ENCODE data around the gene DSC2.
"Not testable (repeated sequence)": the region's sequence is repeated elsewhere in the genome, so short reads cannot be mapped to it uniquely, and the experiment has no call there.

Gene DSC2

DNA sequence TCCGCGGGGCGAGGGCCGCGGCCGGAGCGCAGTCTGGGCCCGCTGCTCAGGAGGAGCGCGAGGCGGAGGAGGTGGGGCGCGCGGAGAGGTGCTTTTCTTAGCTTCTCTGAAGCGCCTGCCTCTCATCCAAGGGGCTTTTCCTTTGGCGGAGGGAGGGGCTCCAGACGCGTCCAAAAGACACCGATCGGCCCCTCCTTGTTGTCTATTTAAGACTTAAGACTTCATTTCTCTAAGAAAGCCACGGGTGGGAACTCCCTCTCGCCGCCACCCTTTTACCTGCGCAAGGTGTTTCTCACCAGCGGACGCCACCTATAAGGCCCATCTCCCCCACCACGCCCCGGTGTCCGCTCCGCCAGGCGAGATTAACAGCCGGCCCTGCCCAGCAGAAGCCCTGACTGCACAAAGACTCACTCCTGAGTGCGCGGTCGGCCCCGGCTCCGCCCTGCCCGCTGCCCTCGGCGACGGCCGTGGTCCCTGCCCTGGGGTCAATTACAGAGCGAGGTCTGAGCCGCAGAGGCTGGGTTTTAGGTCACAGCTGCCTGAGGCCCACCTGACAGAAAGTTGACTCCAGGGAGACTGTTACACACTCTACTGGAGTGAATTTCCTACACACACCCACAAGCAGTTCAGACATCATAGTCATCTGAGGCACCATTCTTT lies at the start of gene DSC2:
Gene DSC2 (minus strand): TSS at position 397 of the 660 bp plus-strand sequence. CDS start 450 bp downstream, outside the sequence.
- no peak for DNase-seq (ENCODE audit: low spot score)

DNA sequence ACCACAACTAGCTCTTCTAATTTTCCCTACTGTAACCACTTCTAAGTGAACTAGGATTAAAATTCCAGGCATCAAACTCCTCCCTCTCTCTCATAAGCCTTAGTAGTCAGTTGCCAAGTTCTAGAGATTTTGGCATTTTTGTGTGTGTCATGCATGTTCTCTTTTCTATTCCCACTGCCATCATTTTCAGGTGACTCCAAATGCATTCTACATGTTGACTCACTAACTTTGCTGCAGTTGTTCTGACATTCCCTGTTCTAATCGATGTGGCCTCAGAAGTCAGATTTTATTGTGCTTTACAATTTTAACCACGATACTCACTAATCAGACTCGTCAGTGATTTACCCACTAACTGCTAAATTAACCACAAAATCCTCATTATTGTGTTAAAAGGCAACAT lies 47.1 kb upstream of the DSC2 start:
- no peak for DNase-seq (ENCODE audit: low spot score)

DNA sequence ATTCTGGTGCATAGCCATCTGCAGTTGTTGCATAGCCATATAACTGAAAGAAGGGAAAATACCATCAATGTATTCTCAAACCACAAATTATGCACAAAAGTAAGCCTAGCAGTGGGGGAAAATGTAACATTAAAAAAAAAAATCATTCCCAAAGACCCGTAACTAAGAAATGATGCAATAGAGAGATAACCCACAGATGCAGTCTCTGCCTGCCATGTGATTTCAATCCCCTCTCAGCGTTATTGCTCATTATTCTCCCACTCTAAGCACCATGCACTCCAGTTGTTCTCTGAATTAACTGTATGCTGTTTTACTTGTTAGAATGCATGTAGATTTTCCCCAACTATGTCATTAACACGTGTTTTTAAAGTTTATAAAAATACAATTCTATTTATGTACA lies 46.4 kb upstream of the DSC2 start:
- no peak for DNase-seq (ENCODE audit: low spot score)

DNA sequence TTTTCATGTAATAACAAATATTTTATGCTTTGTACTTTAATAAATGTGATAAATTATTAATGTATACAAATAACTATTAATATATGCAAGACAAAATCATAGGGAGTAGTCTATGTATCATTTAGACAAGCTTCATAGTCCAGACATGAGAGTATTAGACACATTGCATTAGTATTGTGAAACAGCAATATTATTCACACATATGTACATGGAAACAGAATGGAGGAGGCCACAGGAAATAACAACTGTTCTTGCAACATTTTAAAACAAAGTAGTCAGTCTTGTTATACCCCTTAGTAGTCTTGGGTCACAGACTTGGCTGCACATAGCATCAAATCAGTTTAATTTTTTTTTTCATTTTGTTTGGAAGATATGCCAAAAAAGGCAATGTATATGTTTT lies 44.6 kb upstream of the DSC2 start:
- no peak for DNase-seq (ENCODE audit: low spot score)

DNA sequence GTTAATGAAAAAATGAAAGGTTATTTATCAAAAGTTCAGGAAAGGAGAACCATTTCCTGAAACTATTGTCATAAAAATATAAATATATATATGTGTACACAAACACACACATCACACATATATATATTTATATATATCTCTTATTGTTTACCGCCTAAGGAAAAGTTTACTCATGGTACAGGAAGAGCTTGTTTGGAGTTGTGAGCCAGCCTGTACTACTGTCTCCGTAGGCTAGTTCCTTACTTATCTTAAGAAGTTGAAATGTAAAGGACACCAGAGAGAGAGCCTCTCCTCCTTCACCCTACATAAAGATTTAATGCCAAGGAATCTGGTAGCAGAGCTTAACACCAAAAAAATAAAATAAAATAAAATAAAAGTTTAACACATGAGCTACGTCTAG lies 40.8 kb upstream of the DSC2 start:
- no peak for DNase-seq (ENCODE audit: low spot score)

DNA sequence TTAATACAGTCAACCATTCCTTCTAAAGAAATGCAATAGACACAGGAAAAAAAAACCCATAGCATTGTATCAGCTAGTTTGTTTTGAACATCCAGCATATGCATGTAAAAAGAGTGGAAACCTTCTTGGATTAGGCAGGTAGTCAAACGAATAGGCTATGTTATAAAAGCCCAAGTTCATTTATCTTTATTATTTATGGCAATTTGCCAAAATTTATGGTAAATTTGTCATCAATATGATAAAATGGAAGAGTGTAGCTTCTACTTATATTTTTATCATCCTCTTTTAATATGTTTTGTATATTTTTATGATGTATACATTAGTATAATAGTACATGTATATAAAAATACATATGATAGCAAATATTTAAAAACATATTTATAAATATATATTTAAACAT lies 36.5 kb upstream of the DSC2 start:
- no peak for DNase-seq (ENCODE audit: low spot score)

DNA sequence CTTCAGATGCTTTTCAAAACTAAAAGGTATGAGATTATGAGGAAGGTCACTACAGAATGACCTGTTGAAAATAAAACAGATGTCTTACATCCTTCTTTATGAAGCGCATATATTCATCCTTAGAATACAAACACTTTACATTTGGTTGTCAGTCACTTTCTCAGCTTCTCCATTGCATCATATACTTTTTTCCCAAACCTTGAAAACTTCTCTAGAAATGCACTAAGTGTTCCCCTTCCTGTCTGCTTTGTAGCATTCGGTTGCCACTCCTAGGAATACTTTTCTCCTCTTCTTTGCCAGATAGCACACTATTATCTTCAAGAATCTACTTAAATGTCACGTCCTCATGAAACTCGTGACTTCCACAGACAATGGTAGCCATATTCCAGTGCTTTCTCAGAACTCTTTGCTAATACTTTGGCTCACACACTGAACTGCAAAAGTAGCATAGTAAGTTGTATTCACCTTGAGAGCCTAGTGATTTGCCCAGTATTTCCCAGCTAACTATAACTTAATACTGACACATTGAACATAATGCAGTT lies 32.8 kb upstream of the DSC2 start:
- no peak for DNase-seq (ENCODE audit: low spot score)

DNA sequence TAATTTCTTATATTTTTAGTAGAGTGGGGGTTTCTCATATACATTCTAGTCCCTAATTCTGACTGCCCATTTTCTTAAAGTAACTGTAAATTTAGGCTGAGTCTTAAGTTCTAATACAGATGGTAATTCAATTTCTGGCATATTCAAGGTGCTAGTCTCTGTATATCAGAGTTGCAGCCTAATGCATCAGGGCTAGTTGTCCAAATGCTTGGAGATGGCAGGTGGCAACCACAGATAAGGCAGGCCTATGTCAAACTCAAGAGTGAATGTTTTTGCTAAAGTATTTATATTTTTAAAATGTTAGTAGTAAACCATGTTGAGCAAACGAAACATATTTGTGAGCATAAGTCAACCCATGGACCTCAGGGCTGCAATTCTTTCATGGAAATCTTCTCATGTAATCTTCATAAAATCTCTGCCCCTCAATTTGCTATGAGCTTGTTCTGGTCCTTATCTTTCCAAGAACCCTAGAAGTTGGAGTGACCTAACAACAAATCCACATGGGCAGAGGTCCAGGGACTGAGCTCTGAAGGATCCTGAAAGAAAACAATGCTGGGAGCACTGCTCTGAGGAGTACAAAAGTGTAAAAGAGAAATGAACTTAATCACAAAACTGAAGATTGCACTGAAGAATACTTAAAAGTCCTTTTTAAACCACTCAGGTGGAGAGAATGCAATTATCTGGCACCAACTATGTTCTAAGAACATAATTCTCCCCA lies 27.3 kb upstream of the DSC2 start:
- DNase-seq (ENCODE audit: low spot score): no peak

DNA sequence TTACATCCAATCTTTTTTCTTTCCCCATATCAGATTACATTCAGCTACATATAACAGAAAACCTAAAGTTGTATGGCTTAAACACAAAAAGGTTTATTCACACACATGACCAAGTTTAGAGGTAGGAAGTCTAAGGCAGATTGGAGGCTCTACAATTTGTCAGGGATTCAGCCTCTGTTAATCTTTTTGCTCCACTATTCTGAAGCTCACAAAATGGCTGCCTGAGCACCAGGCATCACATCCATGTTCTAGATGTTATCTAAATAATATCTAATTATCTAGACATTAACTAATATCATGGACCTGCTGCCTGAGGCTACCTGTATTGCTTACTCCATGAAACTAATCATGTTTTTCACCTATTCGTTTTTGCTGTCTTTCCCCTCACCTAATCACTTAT lies 23.7 kb upstream of the DSC2 start:
- DNase-seq (ENCODE audit: low spot score): no peak

DNA sequence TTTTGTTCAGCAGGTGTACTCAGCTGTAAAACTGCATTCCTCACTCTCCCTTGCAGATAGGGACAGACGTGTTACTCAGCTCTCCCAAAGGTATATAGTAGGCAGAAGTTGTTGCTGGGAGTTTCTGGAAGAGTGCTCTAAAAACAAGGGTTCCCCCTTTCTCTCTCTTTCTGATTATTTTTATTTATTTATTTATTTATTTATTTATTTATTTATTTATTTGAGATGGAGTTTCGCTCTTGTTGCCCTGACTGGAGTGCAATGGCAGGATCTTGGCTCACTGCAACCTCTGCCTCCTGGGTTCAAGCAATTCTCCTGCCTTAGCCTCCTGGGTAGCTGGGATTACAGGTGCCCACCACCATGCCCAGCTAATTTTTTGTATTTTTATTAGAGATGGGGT lies 20.9 kb upstream of the DSC2 start:
- not testable (repeated sequence) for DNase-seq (ENCODE audit: low spot score)

DNA sequence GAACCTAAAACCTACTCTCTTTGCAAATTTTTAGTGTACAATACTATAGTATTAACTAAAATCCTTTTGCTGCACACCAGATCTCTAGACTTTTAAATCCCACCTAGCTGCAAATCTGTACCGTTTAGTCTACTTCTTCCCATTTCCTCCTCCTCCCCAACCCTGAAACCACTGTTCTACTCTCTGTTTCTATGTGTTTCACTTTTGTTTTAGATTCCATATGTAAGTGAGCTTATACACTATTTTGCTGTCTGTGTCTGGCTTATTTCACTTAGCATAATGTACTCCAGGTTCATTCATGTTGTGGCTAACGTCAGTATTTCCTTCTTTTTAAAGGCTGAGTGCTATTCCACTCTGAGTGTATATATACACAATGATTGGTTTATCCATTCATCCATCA lies 18.4 kb upstream of the DSC2 start:
- no peak for DNase-seq (ENCODE audit: low spot score)

DNA sequence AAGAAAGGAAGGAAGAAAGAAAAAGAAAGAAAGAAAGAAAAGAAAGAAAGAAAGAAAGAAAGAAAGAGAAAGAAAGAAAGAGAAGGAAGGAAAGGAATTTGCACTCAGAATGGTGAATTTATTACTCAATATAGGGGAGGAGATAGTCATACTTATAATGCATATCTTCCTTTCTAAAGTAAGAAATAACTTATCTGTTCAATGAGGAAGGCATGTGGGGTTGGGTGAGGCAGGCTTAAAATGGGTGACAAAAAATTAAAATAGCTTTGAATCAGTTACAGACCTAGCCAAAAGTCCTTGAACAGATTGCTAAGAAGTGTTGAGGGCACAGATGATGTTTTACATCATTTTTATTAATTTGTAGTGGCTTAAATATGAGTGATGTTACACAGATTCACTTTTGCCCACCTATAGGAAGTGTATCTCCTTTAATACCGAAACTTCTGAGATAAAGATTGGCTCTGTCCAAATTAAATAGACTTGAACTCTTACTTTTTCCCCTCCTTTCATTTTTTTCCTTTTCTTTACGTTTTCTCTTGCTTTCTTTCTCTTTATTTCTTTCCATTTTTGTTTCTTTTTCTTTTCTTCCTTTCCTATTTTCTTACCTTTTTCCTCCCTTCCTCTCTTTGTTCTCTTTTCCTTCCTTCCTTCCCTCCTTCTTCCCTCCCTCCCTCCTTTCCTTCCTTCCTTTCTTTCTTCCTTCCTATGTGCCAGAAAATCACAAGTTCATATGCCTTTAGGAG lies 14.8 kb upstream of the DSC2 start:
- DNase-seq (ENCODE audit: low spot score): no peak

DNA sequence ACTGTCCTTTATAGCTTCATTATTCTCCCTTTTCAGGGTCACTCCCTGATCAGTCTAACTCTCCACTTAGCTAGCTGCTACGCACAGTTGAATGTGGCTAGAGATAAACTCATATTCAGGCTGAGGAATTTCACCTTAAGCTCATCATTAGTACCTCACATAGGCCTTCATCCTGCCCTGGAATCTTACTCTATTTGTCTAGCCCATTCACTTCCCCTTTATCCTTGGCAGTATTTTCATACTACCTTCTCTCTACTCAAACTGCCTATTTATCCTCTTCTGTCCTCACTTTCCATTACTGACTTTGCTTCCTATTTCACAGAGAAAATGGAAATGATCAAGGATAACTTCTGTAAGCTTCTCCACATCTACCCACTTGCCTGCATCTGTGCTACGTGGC lies 10.6 kb upstream of the DSC2 start:
- DNase-seq (ENCODE audit: low spot score): no peak

DNA sequence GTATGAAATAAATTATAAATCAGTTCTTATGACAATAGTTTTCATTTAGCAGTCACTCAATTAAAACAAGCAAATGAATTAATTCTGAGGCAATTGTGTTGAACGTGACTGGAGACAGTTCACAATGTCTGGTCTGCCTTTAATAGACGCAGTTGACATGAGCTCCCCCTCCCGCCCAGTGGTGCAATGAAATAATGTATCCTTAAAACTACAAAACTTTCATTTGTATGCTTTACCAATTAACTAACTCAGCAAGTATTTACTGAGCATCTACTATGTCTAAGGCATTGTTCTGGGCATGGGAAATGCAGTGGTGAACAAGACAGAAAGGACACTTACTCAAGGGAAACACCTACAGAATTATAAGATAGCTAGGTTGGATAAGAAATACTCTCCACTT lies 3.5 kb upstream of the DSC2 start:
- no peak for DNase-seq (ENCODE audit: low spot score)

DNA sequence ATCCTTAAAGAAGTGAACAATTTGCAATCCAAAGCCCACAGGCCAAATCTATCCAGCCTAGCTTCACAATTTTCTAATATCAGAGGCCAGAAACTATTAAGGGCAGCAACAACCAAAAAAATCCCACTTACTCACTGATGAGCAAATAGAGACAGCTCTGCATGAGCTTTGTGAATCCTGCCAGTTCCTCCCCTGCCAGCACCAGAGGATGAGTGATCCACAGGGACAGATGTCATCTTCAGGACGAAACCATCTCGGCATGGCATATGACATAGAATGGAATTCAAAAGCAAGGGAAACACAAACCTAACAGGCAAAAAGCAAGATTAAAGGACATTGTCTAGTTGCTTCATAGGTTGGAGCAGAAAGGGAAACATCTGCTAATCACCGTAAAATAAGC lies 2.2 kb upstream of the DSC2 start:
- DNase-seq (ENCODE audit: low spot score): peak; percentile 12

DNA sequence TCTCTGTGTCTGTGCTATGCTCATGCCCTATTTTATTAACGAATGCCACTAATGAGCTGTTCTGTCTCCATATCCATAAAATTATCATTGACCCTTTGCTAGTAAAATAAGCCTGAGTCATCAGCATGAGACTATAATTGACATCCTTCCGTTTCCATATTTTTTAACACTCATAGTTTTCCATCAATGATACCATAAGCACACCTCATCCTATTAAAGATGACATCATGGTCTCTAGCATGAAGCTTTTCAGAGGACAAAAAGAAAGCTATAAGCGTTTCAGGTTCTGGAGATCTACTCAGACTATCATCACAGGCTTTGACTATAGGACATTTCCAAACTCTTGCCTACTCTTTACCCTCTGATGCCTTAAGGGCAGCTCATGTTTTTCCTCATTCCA lies 1.2 kb upstream of the DSC2 start:
- no peak for DNase-seq (ENCODE audit: low spot score)

DNA sequence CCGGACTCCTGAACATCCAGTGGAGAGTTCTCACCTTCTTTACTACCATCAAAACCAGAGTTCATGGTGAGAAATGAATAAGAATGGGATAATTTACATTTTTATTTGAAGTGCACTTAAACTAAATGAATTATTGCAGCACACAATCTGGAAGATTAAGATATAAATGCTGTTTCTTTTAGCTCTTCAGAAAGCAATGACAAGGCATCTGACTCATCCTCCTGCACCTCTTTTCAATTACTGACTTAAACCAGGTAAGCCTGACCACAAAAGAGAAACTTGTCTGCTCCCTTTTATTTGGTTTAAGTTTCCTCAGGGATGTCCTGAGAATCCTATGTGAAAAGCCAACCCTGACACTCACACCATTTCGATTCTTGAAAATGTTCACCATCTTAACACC lies 720 bp upstream of the DSC2 start:
- no peak for DNase-seq (ENCODE audit: low spot score)

DNA sequence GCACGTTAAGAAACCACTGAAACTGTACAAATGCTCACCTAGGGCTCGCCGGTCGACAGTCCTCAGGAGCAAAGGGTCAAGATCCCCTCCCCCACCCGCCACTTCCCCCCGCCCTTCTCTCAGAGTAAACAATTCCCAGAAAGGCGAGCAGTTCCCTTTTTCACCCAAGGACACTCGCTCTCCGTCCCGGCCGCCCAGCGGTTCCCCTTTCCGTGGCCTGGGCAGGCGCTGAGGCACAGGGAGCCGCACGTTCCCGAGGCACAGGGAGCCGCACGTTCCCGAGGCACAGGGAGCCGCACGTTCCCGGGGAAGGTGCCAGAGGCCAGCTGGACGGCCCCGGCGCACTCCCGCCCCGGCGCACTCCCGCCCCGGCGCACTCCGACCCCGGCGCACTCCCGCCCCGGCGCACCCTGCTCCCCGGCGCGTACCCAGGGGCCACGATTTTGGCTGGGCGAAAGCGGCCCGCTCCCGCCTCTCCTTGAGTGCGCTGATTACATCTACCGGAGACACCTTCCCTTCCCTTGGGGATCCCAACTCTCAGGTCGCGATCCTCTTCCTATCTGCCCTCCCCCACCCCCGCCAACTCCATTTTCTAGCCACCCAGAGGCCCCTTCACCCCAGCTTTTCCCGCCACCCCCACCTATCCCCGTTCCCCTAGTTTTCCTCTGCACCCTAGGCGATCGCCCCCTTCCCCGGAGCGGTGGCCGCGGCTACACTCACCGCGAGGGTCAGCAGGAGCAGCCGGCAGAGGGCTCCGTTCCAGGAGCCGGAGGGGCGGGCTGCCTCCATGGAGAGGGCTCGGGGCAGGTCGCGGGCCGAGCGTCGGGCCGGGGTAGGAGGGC lies 817 bp downstream of the DSC2 start:
- peak; percentile 40 for DNase-seq (ENCODE audit: low spot score)

DNA sequence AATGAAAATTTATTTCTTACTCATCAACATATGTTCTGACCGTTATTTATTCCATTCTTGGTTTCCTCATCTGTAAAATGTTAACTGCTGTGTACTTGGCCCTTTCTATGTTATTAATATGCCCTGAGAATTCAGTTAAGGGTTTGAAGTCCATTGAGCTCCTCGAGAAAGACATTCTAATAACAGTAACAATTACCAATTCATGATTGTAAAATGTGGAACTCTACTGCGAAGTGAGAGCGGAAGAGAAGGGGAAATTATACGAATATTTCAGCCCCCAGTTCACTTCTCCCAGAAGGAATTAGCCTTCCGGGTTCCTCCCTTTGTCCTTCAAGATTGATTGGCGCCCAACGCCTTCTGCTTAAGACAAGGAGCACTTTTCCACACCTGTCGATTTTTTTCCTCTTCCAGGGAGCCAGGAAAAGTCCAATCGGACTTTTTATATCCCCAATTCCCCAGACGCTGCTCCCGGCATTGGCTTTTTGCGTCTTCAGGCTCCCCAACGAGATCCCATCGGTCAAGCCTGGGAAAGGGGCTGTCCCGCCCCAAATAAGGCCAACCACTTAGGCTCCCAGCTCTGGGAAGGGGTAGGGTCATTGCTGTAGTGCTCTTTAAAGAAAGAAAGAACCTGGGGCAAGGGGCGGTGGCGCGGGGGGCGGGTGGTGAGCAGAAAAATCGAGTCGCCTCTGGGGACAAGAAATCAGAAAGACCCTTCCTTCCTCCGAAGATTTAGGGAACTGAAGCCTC lies 1.6 kb downstream of the DSC2 start:
- DNase-seq (ENCODE audit: low spot score): no peak

DNA sequence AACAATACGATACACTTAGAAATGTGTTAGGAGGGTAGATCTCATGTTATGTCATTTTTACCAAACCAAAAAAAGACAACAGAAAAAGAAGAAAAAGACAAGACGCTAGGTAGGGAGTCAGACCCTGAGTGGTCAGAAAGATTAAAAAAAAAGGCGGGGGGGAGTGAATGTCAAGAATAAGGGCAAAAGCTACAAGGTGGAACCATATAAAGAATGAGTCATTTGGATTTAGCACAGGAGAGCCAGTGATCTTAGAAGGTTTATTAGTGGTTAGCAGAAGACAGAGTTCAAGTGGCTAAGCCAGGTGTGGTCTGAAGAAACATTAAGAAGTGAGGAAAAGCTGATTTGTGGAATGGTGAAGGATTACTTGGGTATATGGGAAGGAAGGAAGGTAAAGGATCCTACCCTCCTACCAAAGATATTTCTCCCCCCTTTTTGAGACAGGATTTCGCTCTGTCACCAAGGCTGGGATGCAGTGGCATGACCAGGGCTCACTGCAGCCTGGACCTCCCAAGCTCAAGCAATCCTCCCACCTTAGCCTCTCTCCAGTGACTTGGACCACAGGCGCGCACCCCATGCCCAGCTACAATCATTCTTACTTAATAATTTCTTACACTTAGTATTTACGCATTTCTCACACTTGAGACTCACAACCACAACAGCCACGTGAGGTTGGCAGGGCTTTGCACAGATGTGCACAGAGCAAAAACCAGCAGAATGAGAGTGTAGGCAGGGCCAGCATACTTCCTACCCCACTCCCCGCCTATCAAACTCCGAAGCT lies 2.6 kb downstream of the DSC2 start:
- no peak for DNase-seq (ENCODE audit: low spot score)

DNA sequence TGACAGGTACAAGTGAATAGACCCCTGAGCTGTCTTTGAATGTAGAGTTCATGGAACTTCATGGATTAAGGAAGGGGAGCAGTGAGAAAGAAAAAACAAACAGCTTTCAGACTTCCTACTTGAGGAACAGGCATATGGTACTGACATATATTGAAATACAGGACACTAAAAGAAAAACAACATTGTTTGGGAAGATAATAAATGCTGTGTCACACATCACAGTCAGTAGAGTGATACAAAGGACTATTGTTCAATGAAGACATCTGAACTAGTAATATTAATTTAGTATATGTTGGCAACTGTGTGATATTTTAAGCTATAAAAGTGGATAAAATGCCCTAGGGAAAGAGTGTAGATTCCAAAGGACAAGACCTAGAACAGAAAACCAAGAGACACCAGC lies 3.3 kb downstream of the DSC2 start:
- no peak for DNase-seq (ENCODE audit: low spot score)
